Effector CD4-positive, alpha-beta T cell (primary cell): ENCODE results near the gene MAP3K5.

ENCODE experiments used
- DNase-seq: peaks from one replicate; pipeline ENCODE4 v3.0.0-alpha.2; 2020

MAP3K5 gene

GRCh38 chr6:136641873-136642465 lies 150.3 kb downstream of the MAP3K5 start:
- no peak for DNase-seq

GRCh38 chr6:136641166-136641565 lies 151.1 kb downstream of the MAP3K5 start:
- no peak for DNase-seq

- no peak for DNase-seq
Measured at GRCh38 chr6:136640132-136640915, 152.0 kb downstream of the MAP3K5 start.

GRCh38 chr6:136639702-136640101 lies 152.6 kb downstream of the MAP3K5 start:
- DNase-seq, result no peak

- no peak for DNase-seq
Measured at GRCh38 chr6:136635615-136636014, 156.7 kb downstream of the MAP3K5 start.

GRCh38 chr6:136633355-136633754 lies 158.9 kb downstream of the MAP3K5 start:
- DNase-seq, result no peak

- DNase-seq, result no peak
Measured at GRCh38 chr6:136628996-136629395, 163.3 kb downstream of the MAP3K5 start.

GRCh38 chr6:136627191-136627590 lies 165.1 kb downstream of the MAP3K5 start:
- DNase-seq, result no peak

GRCh38 chr6:136625293-136625692 lies 167.0 kb downstream of the MAP3K5 start:
- no peak for DNase-seq

- DNase-seq, result no peak
Measured at GRCh38 chr6:136624347-136624746, 167.9 kb downstream of the MAP3K5 start.

GRCh38 chr6:136618086-136618485 lies 174.2 kb downstream of the MAP3K5 start:
- DNase-seq, result no peak

- DNase-seq, result no peak
Measured at GRCh38 chr6:136616527-136616926, 175.8 kb downstream of the MAP3K5 start.

- DNase-seq, result no peak
Measured at GRCh38 chr6:136614994-136615393, 177.3 kb downstream of the MAP3K5 start.

GRCh38 chr6:136614350-136614749 lies 177.9 kb downstream of the MAP3K5 start:
- no peak for DNase-seq

- no peak for DNase-seq
Measured at GRCh38 chr6:136613477-136613876, 178.8 kb downstream of the MAP3K5 start.

- no peak for DNase-seq
Measured at GRCh38 chr6:136612666-136613389, 179.4 kb downstream of the MAP3K5 start.

- DNase-seq, result no peak
Measured at GRCh38 chr6:136611746-136612145, 180.5 kb downstream of the MAP3K5 start.

GRCh38 chr6:136611133-136611532 lies 181.1 kb downstream of the MAP3K5 start:
- DNase-seq, result no peak

- no peak for DNase-seq
Measured at GRCh38 chr6:136609873-136610706, 182.2 kb downstream of the MAP3K5 start.

- DNase-seq, result no peak
Measured at GRCh38 chr6:136608991-136609390, 183.3 kb downstream of the MAP3K5 start.

GRCh38 chr6:136607932-136608772 lies 184.1 kb downstream of the MAP3K5 start:
- DNase-seq, result peak; percentile 75
